PC-9 (cell line): ENCODE measurements around the gene OPN1SW.

Experiments
- EZH2 ChIP-seq: fragments of 200-600 bp; sonication (generic); IDR thresholded peaks from 2 replicates; pipeline ENCODE4 v1.8.0; 2017; ENCODE audit warnings: antibody characterized with exemption, low read depth
- TF ChIP-seq, protein P1 (sequence below): fragments of 200-600 bp; sonication (generic); conservative IDR thresholded peaks from 2 replicates; pipeline ENCODE4 v1.6.1; 2017; ENCODE audit warnings: mixed run types, antibody characterized with exemption, mild to moderate bottlenecking, moderate library complexity

DNA sequence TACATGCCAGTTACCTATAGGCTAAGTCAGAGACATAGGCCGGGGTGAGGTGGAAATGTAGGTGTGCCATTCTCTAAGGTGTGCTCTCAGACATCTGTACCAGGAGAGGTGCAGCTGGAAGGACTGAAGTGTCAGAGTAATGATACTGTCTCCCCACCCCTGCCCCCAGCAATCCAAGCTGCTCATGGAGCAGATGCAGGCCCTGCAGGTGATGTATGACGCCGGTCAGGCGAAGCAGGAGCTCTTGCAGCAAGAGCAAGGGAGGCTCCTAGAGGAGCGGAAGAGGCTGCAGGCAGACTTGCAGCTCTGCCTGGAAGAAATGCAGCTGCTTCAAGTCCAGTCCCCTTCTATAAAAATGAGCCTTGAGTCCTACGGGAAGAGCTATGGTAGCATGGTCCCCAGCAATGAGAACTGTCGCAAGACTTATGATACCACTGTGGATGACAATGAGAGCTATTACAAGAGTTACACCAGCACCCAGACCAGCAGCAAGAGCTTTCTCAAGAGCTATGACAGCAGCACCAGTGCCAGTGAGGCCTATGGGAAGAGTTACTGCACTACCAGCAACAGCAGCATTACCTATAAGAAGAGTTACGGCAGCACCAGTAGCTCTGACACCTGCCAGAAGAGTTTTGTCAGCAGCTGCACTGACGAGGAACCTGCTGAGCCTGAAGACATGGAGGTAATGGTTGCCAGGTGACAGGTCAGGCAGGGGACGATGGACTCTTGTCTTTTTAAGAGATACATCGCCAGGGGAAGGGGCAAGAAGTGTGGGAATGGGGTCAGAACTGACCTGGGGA lies 36.2 kb upstream of the OPN1SW start:
- no peak for TF ChIP-seq EZH2
- TF ChIP-seq, protein P1, sequence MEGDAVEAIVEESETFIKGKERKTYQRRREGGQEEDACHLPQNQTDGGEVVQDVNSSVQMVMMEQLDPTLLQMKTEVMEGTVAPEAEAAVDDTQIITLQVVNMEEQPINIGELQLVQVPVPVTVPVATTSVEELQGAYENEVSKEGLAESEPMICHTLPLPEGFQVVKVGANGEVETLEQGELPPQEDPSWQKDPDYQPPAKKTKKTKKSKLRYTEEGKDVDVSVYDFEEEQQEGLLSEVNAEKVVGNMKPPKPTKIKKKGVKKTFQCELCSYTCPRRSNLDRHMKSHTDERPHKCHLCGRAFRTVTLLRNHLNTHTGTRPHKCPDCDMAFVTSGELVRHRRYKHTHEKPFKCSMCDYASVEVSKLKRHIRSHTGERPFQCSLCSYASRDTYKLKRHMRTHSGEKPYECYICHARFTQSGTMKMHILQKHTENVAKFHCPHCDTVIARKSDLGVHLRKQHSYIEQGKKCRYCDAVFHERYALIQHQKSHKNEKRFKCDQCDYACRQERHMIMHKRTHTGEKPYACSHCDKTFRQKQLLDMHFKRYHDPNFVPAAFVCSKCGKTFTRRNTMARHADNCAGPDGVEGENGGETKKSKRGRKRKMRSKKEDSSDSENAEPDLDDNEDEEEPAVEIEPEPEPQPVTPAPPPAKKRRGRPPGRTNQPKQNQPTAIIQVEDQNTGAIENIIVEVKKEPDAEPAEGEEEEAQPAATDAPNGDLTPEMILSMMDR, result no peak
